ENCODE measurements around the gene ZMYND8. TPM values are rescaled to one million over a fixed set of nuclear protein-coding genes. Genes with fewer than 3 reads are reported as not detected.

Gene ZMYND8
- total and polyA plus RNA-seq, 2 donors (not counting 3 experiments of a cell fraction or from before 2014, with no cell fraction given), result 30.6 to 75.2 TPM

GRCh38 chr20:47206962-47207641, 149.4 kb downstream of the ZMYND8 start:
- H3K4me1 ChIP-seq (ENCODE audit: control insufficient read depth, extremely low read depth, insufficient read depth, low read length), result peaks cover 7% of the 10 kb centered on the region
- dilution Hi-C loops (cut with MboI; ENCODE audit: extremely low pct_ligation_motif_present, low sequenced_read_pairs) (no loop called here), intact Hi-C loops (cut with micrococcal nuclease) (no loop called here)
- no peak for TF ChIP-seq GATA2 (IDR thresholded peaks at IDR 0.05; ENCODE audit: insufficient read depth, insufficient read length, low read depth, low read length)
- no peak for TF ChIP-seq CTCF (IDR thresholded peaks at IDR 0.05; ENCODE audit: extremely low read depth in 1 of 2, insufficient read depth in 1 of 2, low read depth in 1 of 2, low read length in 2 of 2)
- no peak for TF ChIP-seq JUN (IDR thresholded peaks at IDR 0.05; ENCODE audit: borderline replicate concordance, insufficient read depth, insufficient read length, low read depth)
- no peak for TF ChIP-seq EZH2 (IDR thresholded peaks at IDR 0.05; ENCODE audit: borderline replicate concordance, low read depth, low read length, severe bottlenecking)
- no peak for TF ChIP-seq FOS (IDR thresholded peaks at IDR 0.05; ENCODE audit: borderline replicate concordance, insufficient read depth, low read length)
- no peak for TF ChIP-seq MYC (IDR thresholded peaks at IDR 0.05; ENCODE audit: low read depth, low read length)
- TF ChIP-seq POLR2AphosphoS5 (IDR thresholded peaks at IDR 0.05; ENCODE audit: insufficient read depth, low read depth, low read length), result no peak
- no peak for TF ChIP-seq POLR2A (IDR thresholded peaks at IDR 0.05; ENCODE audit: low read depth, low read length)
- TF ChIP-seq MAX (IDR thresholded peaks at IDR 0.05; ENCODE audit: insufficient read depth, insufficient read length), result no peak
- H3K9ac ChIP-seq (replicated peaks; ENCODE audit: extremely low read depth, insufficient read depth, low read length), result no peak overlapping the region
- no peaks in the 10 kb centered on the region for H3K9me3 ChIP-seq (replicated peaks; ENCODE audit: control insufficient read depth, insufficient read depth, low read length)
- BruUV-seq (replicated peaks), result no TSS peak
- H3K27ac ChIP-seq (ENCODE audit: insufficient read depth, low read depth, low read length), result no peak overlapping the region
- FAIRE-seq (no peak), DNase-seq (ENCODE audit: low read depth, low spot score) (no peak)
- peaks cover 24 to 30% of the 10 kb centered on the region in 2 experiments for H3K36me3 ChIP-seq (ENCODE audit: control insufficient read depth in 2 of 2, extremely low read depth in 1 of 2, insufficient read depth in 2 of 2, low read length in 2 of 2)
- no peaks in the 10 kb centered on the region for H3K27me3 ChIP-seq (ENCODE audit: control insufficient read depth in 2 of 2, insufficient read depth in 2 of 2, low read length in 2 of 2)
- ChIA-PET CTCF (interaction anchor here (1.1 to 4.8 kb wide), 7 partner anchors 8 to 414 kb away, joined by 3 to 94 read pairs (median 12); no protein-coding TSS in a partner anchor), POLR2A (no interaction called here)
- H3K4me3 ChIP-seq (replicated peaks in 1 of 3; ENCODE audit: insufficient read depth in 1 of 3, low read depth in 1 of 3, low read length in 3 of 3), result no peak overlapping the region
- H3K4me2 ChIP-seq (ENCODE audit: insufficient read depth, low read length), result no peak overlapping the region
- H4K20me1 ChIP-seq (replicated peaks; ENCODE audit: control insufficient read depth, extremely low read depth, insufficient read depth, low read length), result no peaks in the 10 kb centered on the region
- H2AFZ ChIP-seq (ENCODE audit: low read depth, low read length), result no peak overlapping the region
- H3K79me2 ChIP-seq (ENCODE audit: control insufficient read depth, insufficient read depth, low read length), result no peaks in the 10 kb centered on the region
- H3K9me1 ChIP-seq (replicated peaks; ENCODE audit: control insufficient read depth, extremely low read depth, insufficient read depth, low read length), result no peaks in the 10 kb centered on the region

Measured in endothelial cell of umbilical vein (primary cell).